ENCODE results near the gene TNRC6C. TPM values are rescaled to one million over a fixed set of nuclear protein-coding genes. Genes with fewer than 3 reads are reported as not detected.
A peak's percentile ranks its signal among the peaks of the same experiment; 100 is the strongest.

Gene TNRC6C
- total and polyA plus RNA-seq, 9 of the 15 experiments (the other 6 are each of a cell fraction or from before 2014, with no cell fraction given): 0.20 to 4.9 (median 2.3) TPM

DNA sequence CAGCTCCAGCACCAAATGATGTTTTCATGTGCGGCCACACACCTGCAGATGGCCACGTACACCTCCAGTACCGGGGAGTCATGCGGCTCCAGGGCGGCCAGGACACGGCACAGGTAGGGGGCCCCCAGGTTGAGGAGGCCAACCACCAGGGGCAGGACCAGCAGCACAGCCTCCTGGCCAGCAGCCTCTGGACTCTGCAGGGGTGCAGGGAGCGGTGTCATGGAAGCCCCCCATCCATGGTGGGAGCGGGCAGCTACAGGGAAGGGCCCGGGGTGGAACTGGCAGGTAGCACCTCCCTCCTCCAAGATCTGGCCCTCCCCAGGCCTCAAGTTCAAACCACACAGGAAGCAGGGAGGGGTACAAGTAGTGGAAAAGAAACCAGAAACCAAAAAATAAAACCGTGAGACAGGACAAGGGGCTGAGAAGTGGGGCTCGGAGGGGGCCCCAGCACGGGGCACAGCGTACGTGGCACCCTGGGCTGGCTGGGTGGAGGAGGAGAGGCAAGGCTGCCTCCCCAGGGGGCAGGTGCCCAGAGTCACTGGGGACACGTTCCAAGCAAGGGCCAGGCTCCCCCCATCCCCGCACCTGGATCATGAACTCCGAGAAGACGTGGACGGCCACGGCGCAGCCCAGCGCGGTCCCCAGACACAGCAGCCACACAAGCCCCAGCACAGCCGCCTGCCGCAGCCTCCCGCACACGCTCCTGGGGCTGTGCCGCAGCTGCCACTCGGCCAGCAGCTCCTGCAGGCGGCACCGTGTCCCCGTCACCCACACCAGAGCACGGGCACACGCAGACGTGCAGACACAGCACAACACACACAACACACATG, 162.7 kb downstream of the TNRC6C start:
- H3K27ac ChIP-seq (ENCODE audit: extremely low read depth, low read depth, low read length): no peak overlapping the region
- ATAC-seq: no peak

GRCh38 chr17:78121801-78122215, 163.3 kb downstream of the TNRC6C start:
- FAIRE-seq: no peak
- Histone ChIP-seq H3K9me3 (replicated peaks; ENCODE audit: control insufficient read depth, insufficient read depth, low read depth, low read length) (no peaks in the 10 kb centered on the region), H3K4me2 (ENCODE audit: insufficient read depth, low read length) (no peak overlapping the region), H3K4me1 (replicated peaks in 1 of 2; ENCODE audit: control insufficient read depth in 2 of 2, insufficient read depth in 2 of 2, low read length in 2 of 2) (peaks cover 6 to 80% of the 10 kb centered on the region in 2 experiments), H3K4me3 (no peak overlapping the region), H3K36me3 (ENCODE audit: control insufficient read depth, insufficient read depth, low read length) (peaks cover 95% of the 10 kb centered on the region), H3K9me1 (ENCODE audit: control insufficient read depth, insufficient read depth, low read length) (no peaks in the 10 kb centered on the region), H4K20me1 (replicated peaks; ENCODE audit: control insufficient read depth, insufficient read depth, low read length) (peaks cover 2% of the 10 kb centered on the region; the same call in 1 of the 2 replicates), H2AFZ (ENCODE audit: low read depth, low read length) (no peak overlapping the region), H3K9ac (ENCODE audit: insufficient read depth in 1 of 2, low read depth in 2 of 2, low read length in 2 of 2) (peak overlapping the region in 1 of 2 experiments; percentile 51; a peak in 1 of 4 replicates), H3K27me3 (ENCODE audit: control insufficient read depth in 2 of 2, insufficient read depth in 2 of 2, low read length in 2 of 2) (no peaks in the 10 kb centered on the region), H3K27ac (ENCODE audit: extremely low read depth, low read depth, low read length) (no peak overlapping the region), H3K79me2 (ENCODE audit: control insufficient read depth, insufficient read depth, low read length) (peaks cover 53% of the 10 kb centered on the region)
- intact Hi-C loops (cut with micrococcal nuclease) (no loop called here), in situ Hi-C loops (cut with MboI) (no loop called here)
- peak; percentile 33 for TF ChIP-seq POLR2G (IDR thresholded peaks at IDR 0.05; ENCODE audit: low read depth, low read length)
- TF ChIP-seq RBFOX2 (IDR thresholded peaks at IDR 0.05; ENCODE audit: low read depth, low read length): peak; percentile 66
- no peak for TF ChIP-seq ARID1B (IDR thresholded peaks at IDR 0.05)
- TF ChIP-seq FOXK2 (conservative IDR thresholded peaks at IDR 0.05 in 1 of 2, IDR thresholded peaks at IDR 0.05 in 1 of 2; ENCODE audit: low read depth in 2 of 2): no peak
- POLR2A ChIA-PET: interaction anchor here (0.5 kb wide), 1 partner anchor 16 kb away, joined by 6 read pairs; no protein-coding TSS in a partner anchor
- CTCF ChIA-PET (ENCODE audit: low intra/inter-chr PET ratio): no interaction called here
- no peak for ATAC-seq
- WGBS (ENCODE audit: insufficient coverage, low coverage, missing lambda C conversion rate): 94% methylated on average over 5 of the region's 11 CpGs
- peak in 1 of 4 experiments; percentile 11 for DNase-seq (ENCODE audit: extremely low read depth in 1 of 4, low spot score in 3 of 4)
- no TSS peak for BruUV-seq (replicated peaks)

More for the DNA sequence above, 162.7 kb downstream of the TNRC6C start:
- H3K9ac ChIP-seq (ENCODE audit: insufficient read depth in 1 of 2, low read depth in 2 of 2, low read length in 2 of 2): peak overlapping the region in 1 of 2 experiments; percentile 51; a peak in 1 of 4 replicates
- DNase-seq (ENCODE audit: extremely low read depth in 1 of 4, low spot score in 3 of 4): peak in 1 of 4 experiments; percentile 8
- no peak for FAIRE-seq
- peaks cover 95% of the 10 kb centered on the region for H3K36me3 ChIP-seq (ENCODE audit: control insufficient read depth, insufficient read depth, low read length)
- BruUV-seq (replicated peaks): no TSS peak
- no peaks in the 10 kb centered on the region for H3K9me3 ChIP-seq (replicated peaks; ENCODE audit: control insufficient read depth, insufficient read depth, low read depth, low read length)
- TF ChIP-seq RBFOX2 (IDR thresholded peaks at IDR 0.05; ENCODE audit: low read depth, low read length): peak; percentile 72
- TF ChIP-seq ELF2 (CRISPR knock-in tag; IDR thresholded peaks at IDR 0.05): no peak
- TF ChIP-seq POLR2G (IDR thresholded peaks at IDR 0.05; ENCODE audit: low read depth, low read length): peak; percentile 57; the same call in 1 of the 2 replicates
- 0 out of 2 replicates have a peak, but pooled peaks have one; percentile 36 for TF ChIP-seq SUPT5H (IDR thresholded peaks at IDR 0.05)
- H3K79me2 ChIP-seq (ENCODE audit: control insufficient read depth, insufficient read depth, low read length): peaks cover 47% of the 10 kb centered on the region
- no peak overlapping the region for H3K4me2 ChIP-seq (ENCODE audit: insufficient read depth, low read length)
- peaks cover under 1 to 74% of the 10 kb centered on the region in 2 experiments; a peak in 3 of 5 replicates for H3K4me1 ChIP-seq (replicated peaks in 1 of 2; ENCODE audit: control insufficient read depth in 2 of 2, insufficient read depth in 2 of 2, low read length in 2 of 2)
- in situ Hi-C loops (cut with MboI) (no loop called here), intact Hi-C loops (cut with micrococcal nuclease) (no loop called here)
- no peak overlapping the region for H2AFZ ChIP-seq (ENCODE audit: low read depth, low read length)
- peaks cover 2% of the 10 kb centered on the region; the same call in 1 of the 2 replicates for H4K20me1 ChIP-seq (replicated peaks; ENCODE audit: control insufficient read depth, insufficient read depth, low read length)
- H3K27me3 ChIP-seq (ENCODE audit: control insufficient read depth in 2 of 2, insufficient read depth in 2 of 2, low read length in 2 of 2): no peaks in the 10 kb centered on the region
- no peak overlapping the region for H3K4me3 ChIP-seq
- CTCF ChIA-PET (ENCODE audit: low intra/inter-chr PET ratio): no interaction called here
- WGBS (ENCODE audit: insufficient coverage, low coverage, missing lambda C conversion rate): 95% methylated on average over 29 of the region's 35 CpGs
- H3K9me1 ChIP-seq (ENCODE audit: control insufficient read depth, insufficient read depth, low read length): no peaks in the 10 kb centered on the region
- POLR2A ChIA-PET: interaction anchor here (0.6 to 2.4 kb wide), 3 partner anchors 9 to 105 kb away, joined by 3 to 6 read pairs (median 4); partner anchors contain the start of gene TMC8
